Measurements from ENCODE around the gene ASMTL.
"Not testable (repeated sequence)": the region's sequence is repeated elsewhere in the genome, so short reads cannot be mapped to it uniquely, and the experiment has no call there.

Gene ASMTL

GRCh38 chrX:1481636-1482529 lies 29.2 kb upstream of the ASMTL start:
- no peak for DNase-seq

- DNase-seq = no peak
These were observed 27.5 kb upstream of the ASMTL start for GRCh38 chrX:1480082-1480785.

GRCh38 chrX:1477801-1478458 lies 25.2 kb upstream of the ASMTL start:
- DNase-seq = no peak

GRCh38 chrX:1477229-1477628 lies 24.5 kb upstream of the ASMTL start:
- no peak for DNase-seq

- no peak for DNase-seq
These were observed 24.0 kb upstream of the ASMTL start for GRCh38 chrX:1476682-1477081.

GRCh38 chrX:1475881-1476280 lies 23.2 kb upstream of the ASMTL start:
- DNase-seq = no peak

GRCh38 chrX:1475481-1475880 lies 22.8 kb upstream of the ASMTL start:
- no peak for DNase-seq

GRCh38 chrX:1474593-1474992 lies 21.9 kb upstream of the ASMTL start:
- DNase-seq = not testable (repeated sequence)

- no peak for DNase-seq
These were observed 20.3 kb upstream of the ASMTL start for GRCh38 chrX:1472975-1473374.

GRCh38 chrX:1468250-1468772 lies 15.6 kb upstream of the ASMTL start:
- no peak for DNase-seq

GRCh38 chrX:1466971-1467561 lies 14.4 kb upstream of the ASMTL start:
- DNase-seq = no peak

GRCh38 chrX:1466232-1466661 lies 13.5 kb upstream of the ASMTL start:
- no peak for DNase-seq

GRCh38 chrX:1465286-1466231 lies 12.8 kb upstream of the ASMTL start:
- DNase-seq = no peak

GRCh38 chrX:1464971-1465285 lies 12.2 kb upstream of the ASMTL start:
- DNase-seq = no peak

- no peak for DNase-seq
These were observed 11.6 kb upstream of the ASMTL start for GRCh38 chrX:1464041-1464970.

- no peak for DNase-seq
These were observed 10.9 kb upstream of the ASMTL start for GRCh38 chrX:1463581-1463980.

- no peak for DNase-seq
These were observed 10.0 kb upstream of the ASMTL start for GRCh38 chrX:1462596-1463251.

GRCh38 chrX:1462110-1462509 lies 9.4 kb upstream of the ASMTL start:
- DNase-seq = no peak

- DNase-seq = no peak
These were observed 3.2 kb upstream of the ASMTL start for GRCh38 chrX:1455948-1456280.

All from NCI-H446 (cell line).